ENCODE data around the gene PDE9A.

Gene PDE9A

GRCh38 chr21:42672699-42673458 lies 19.5 kb downstream of the PDE9A start:
- no peak for DNase-seq (ENCODE audit: low read depth)

- DNase-seq (ENCODE audit: low read depth), result no peak
These were observed 20.4 kb downstream of the PDE9A start for GRCh38 chr21:42673633-42674328.

- no peak for DNase-seq (ENCODE audit: low read depth)
These were observed 21.0 kb downstream of the PDE9A start for GRCh38 chr21:42674351-42674940.

- no peak for DNase-seq (ENCODE audit: low read depth)
These were observed 22.0 kb downstream of the PDE9A start for GRCh38 chr21:42675403-42675802.

- no peak for DNase-seq (ENCODE audit: low read depth)
These were observed 23.4 kb downstream of the PDE9A start for GRCh38 chr21:42676808-42677207.

GRCh38 chr21:42677339-42678321 lies 24.2 kb downstream of the PDE9A start:
- no peak for DNase-seq (ENCODE audit: low read depth)

- DNase-seq (ENCODE audit: low read depth), result no peak
These were observed 25.3 kb downstream of the PDE9A start for GRCh38 chr21:42678618-42679295.

GRCh38 chr21:42679319-42680057 lies 26.1 kb downstream of the PDE9A start:
- DNase-seq (ENCODE audit: low read depth), result no peak

GRCh38 chr21:42680058-42680330 lies 26.6 kb downstream of the PDE9A start:
- DNase-seq (ENCODE audit: low read depth), result no peak

- no peak for DNase-seq (ENCODE audit: low read depth)
These were observed 27.0 kb downstream of the PDE9A start for GRCh38 chr21:42680429-42680828.

- no peak for DNase-seq (ENCODE audit: low read depth)
These were observed 28.1 kb downstream of the PDE9A start for GRCh38 chr21:42681296-42682206.

- DNase-seq (ENCODE audit: low read depth), result no peak
These were observed 29.3 kb downstream of the PDE9A start for GRCh38 chr21:42682661-42683210.

GRCh38 chr21:42683371-42684108 lies 30.1 kb downstream of the PDE9A start:
- DNase-seq (ENCODE audit: low read depth), result no peak

- DNase-seq (ENCODE audit: low read depth), result peak; percentile 12
These were observed 30.9 kb downstream of the PDE9A start for GRCh38 chr21:42684109-42684916.

- DNase-seq (ENCODE audit: low read depth), result no peak
These were observed 31.6 kb downstream of the PDE9A start for GRCh38 chr21:42685036-42685435.

GRCh38 chr21:42685954-42686500 lies 32.6 kb downstream of the PDE9A start:
- no peak for DNase-seq (ENCODE audit: low read depth)

GRCh38 chr21:42687796-42688195 lies 34.4 kb downstream of the PDE9A start:
- no peak for DNase-seq (ENCODE audit: low read depth)
